ENCODE data around the gene ASB6. TPM values are rescaled to one million over a fixed set of nuclear protein-coding genes. Genes with fewer than 3 reads are reported as not detected.

Gene ASB6
- total and polyA plus RNA-seq, 7 experiments from 2014 or later, result 18.5 to 40.9 (median 28.1) TPM

GRCh38 chr9:129640871-129641749 lies 841 bp downstream of the ASB6 start:
- Mint-ChIP-seq H3K4me3 (peak overlapping the region; percentile 78 to 90 (median 86)), H3K36me3 (peaks cover 0 to 9% (median 4%) of the 10 kb centered on the region in 5 donors), H3K4me1 (peaks cover 19 to 31% (median 23%) of the 10 kb centered on the region in 7 donors), H3K27me3 (no peaks in the 10 kb centered on the region), H3K9me3 (peaks cover 0 to 2% (median 0%) of the 10 kb centered on the region in 11 donors), H3K27ac (peak overlapping the region; percentile 63 to 95 (median 82))
- POLR2A ChIA-PET, result interaction anchor here (0.8 to 4.4 kb wide), 2 partner anchors 15 to 820 kb away, joined by 3 to 24 read pairs; partner anchors contain the start of gene NTMT1
- Histone ChIP-seq H3K4me3 (ENCODE audit: low read length) (peak overlapping the region; percentile 97), H3K27ac (ENCODE audit: low read depth, low read length) (peak overlapping the region; percentile 80), H3K36me3 (ENCODE audit: control insufficient read depth in 2 of 3, insufficient read depth in 3 of 3, low read length in 3 of 3) (peaks cover 0 to 44% (median 0%) of the 10 kb centered on the region in 3 experiments), H3K4me1 (ENCODE audit: control insufficient read depth in 2 of 2, insufficient read depth in 2 of 2, low read length in 2 of 2) (peaks cover 16 to 18% of the 10 kb centered on the region in 2 donors), H3K27me3 (ENCODE audit: control insufficient read depth in 2 of 2, insufficient read depth in 2 of 2, low read length in 2 of 2) (no peaks in the 10 kb centered on the region), H3K9me3 (ENCODE audit: control insufficient read depth in 2 of 3, low read length in 3 of 3) (no peaks in the 10 kb centered on the region)
- peak; percentile 30 for ATAC-seq
- no peak for DNase-seq
- CTCF ChIA-PET, result interaction anchor here (1.6 to 2.5 kb wide), 2 partner anchors 15 to 85 kb away, joined by 5 to 7 read pairs; partner anchors contain the start of gene NTMT1
- intact Hi-C loops (cut with micrococcal nuclease), result loop anchor here in 1 of 2 donors (1.0 kb wide), 1 partner anchor 162 kb away; the partner anchor contains the start of gene TOR1B

- H3K27me3 ChIP-seq (ENCODE audit: control insufficient read depth in 2 of 2, insufficient read depth in 2 of 2, low read length in 2 of 2), result no peaks in the 10 kb centered on the region
- peak overlapping the region; percentile 78 to 90 (median 86) for H3K4me3 Mint-ChIP-seq
- CTCF ChIA-PET, result interaction anchor here (0.7 to 2.5 kb wide), 4 partner anchors 10 to 456 kb away, joined by 3 to 7 read pairs (median 3); partner anchors contain the start of gene NTMT1
- peaks cover 19 to 31% (median 23%) of the 10 kb centered on the region in 7 donors for H3K4me1 Mint-ChIP-seq
- ATAC-seq (no peak), DNase-seq (no peak)
- no peaks in the 10 kb centered on the region for H3K9me3 ChIP-seq (ENCODE audit: control insufficient read depth in 2 of 3, low read length in 3 of 3)
- peaks cover 16 to 18% of the 10 kb centered on the region in 2 donors for H3K4me1 ChIP-seq (ENCODE audit: control insufficient read depth in 2 of 2, insufficient read depth in 2 of 2, low read length in 2 of 2)
- no peaks in the 10 kb centered on the region for H3K27me3 Mint-ChIP-seq
- H3K4me3 ChIP-seq (ENCODE audit: low read length), result peak overlapping the region; percentile 97
- H3K9me3 Mint-ChIP-seq, result peaks cover 0 to 2% (median 0%) of the 10 kb centered on the region in 11 donors
- H3K27ac ChIP-seq (ENCODE audit: low read depth, low read length), result peak overlapping the region; percentile 80
- POLR2A ChIA-PET, result interaction anchor here (0.8 to 4.4 kb wide), 2 partner anchors 15 to 819 kb away, joined by 3 to 24 read pairs; partner anchors contain the start of gene NTMT1
- intact Hi-C loops (cut with micrococcal nuclease), result no loop called here
- peaks cover 3 to 52% (median 4%) of the 10 kb centered on the region in 3 experiments for H3K36me3 ChIP-seq (ENCODE audit: control insufficient read depth in 2 of 3, insufficient read depth in 3 of 3, low read length in 3 of 3)
- H3K27ac Mint-ChIP-seq, result peak overlapping the region in 8 of 9 donors; percentile 23 to 89 (median 62)
- H3K36me3 Mint-ChIP-seq, result peaks cover 0 to 9% (median 4%) of the 10 kb centered on the region in 5 donors
These were observed 1.7 kb downstream of the ASB6 start for GRCh38 chr9:129640086-129640870.

GRCh38 chr9:129639756-129640085 lies 2.2 kb downstream of the ASB6 start:
- Mint-ChIP-seq H3K27me3 (no peaks in the 10 kb centered on the region), H3K4me1 (peaks cover 19 to 31% (median 23%) of the 10 kb centered on the region in 7 donors), H3K4me3 (peak overlapping the region in 9 of 10 donors; percentile 4 to 89 (median 81)), H3K27ac (peak overlapping the region in 3 of 9 donors; percentile 23 to 67 (median 32)), H3K36me3 (peaks cover 0 to 10% (median 5%) of the 10 kb centered on the region in 5 donors), H3K9me3 (peaks cover 0 to 2% (median 0%) of the 10 kb centered on the region in 11 donors)
- H3K27me3 ChIP-seq (ENCODE audit: control insufficient read depth in 2 of 2, insufficient read depth in 2 of 2, low read length in 2 of 2), result no peaks in the 10 kb centered on the region
- ATAC-seq (no peak), DNase-seq (no peak)
- peaks cover 16 to 18% of the 10 kb centered on the region in 2 donors for H3K4me1 ChIP-seq (ENCODE audit: control insufficient read depth in 2 of 2, insufficient read depth in 2 of 2, low read length in 2 of 2)
- peak overlapping the region; percentile 80 for H3K27ac ChIP-seq (ENCODE audit: low read depth, low read length)
- ChIA-PET CTCF (interaction anchor here (0.7 to 2.5 kb wide), 5 partner anchors 10 to 455 kb away, joined by 3 to 7 read pairs (median 3); partner anchors contain the start of gene NTMT1), POLR2A (interaction anchor here (1.4 to 4.4 kb wide), 2 partner anchors 10 to 14 kb away, joined by 3 to 24 read pairs; partner anchors contain the start of gene NTMT1)
- intact Hi-C loops (cut with micrococcal nuclease), result no loop called here
- peaks cover 6 to 57% (median 10%) of the 10 kb centered on the region in 3 experiments for H3K36me3 ChIP-seq (ENCODE audit: control insufficient read depth in 2 of 3, insufficient read depth in 3 of 3, low read length in 3 of 3)
- no peak overlapping the region for H3K4me3 ChIP-seq (ENCODE audit: low read length)
- H3K9me3 ChIP-seq (ENCODE audit: control insufficient read depth in 2 of 3, low read length in 3 of 3), result no peaks in the 10 kb centered on the region

- Histone ChIP-seq H3K27me3 (ENCODE audit: control insufficient read depth in 2 of 2, insufficient read depth in 2 of 2, low read length in 2 of 2) (no peaks in the 10 kb centered on the region), H3K4me3 (ENCODE audit: low read length) (no peak overlapping the region), H3K27ac (ENCODE audit: low read depth, low read length) (no peak overlapping the region), H3K9me3 (ENCODE audit: control insufficient read depth in 2 of 3, low read length in 3 of 3) (no peaks in the 10 kb centered on the region), H3K4me1 (ENCODE audit: control insufficient read depth in 2 of 2, insufficient read depth in 2 of 2, low read length in 2 of 2) (peaks cover 16 to 18% of the 10 kb centered on the region in 2 donors), H3K36me3 (ENCODE audit: control insufficient read depth in 2 of 3, insufficient read depth in 3 of 3, low read length in 3 of 3) (peaks cover 6 to 62% (median 13%) of the 10 kb centered on the region in 3 experiments)
- H3K36me3 Mint-ChIP-seq, result peaks cover 0 to 12% (median 5%) of the 10 kb centered on the region in 5 donors
- DNase-seq (no peak), ATAC-seq (no peak)
- peak overlapping the region in 1 of 10 donors; percentile 4 for H3K4me3 Mint-ChIP-seq
- ChIA-PET POLR2A (interaction anchor here (0.6 to 4.4 kb wide), 3 partner anchors 9 to 63 kb away, joined by 3 to 24 read pairs (median 3); partner anchors contain the start of gene NTMT1), CTCF (interaction anchor here (0.7 to 2.5 kb wide), 5 partner anchors 9 to 455 kb away, joined by 3 to 7 read pairs (median 3); partner anchors contain the start of gene NTMT1)
- peaks cover 19 to 31% (median 23%) of the 10 kb centered on the region in 7 donors for H3K4me1 Mint-ChIP-seq
- peaks cover 0 to 2% (median 0%) of the 10 kb centered on the region in 11 donors for H3K9me3 Mint-ChIP-seq
- intact Hi-C loops (cut with micrococcal nuclease), result no loop called here
- H3K27me3 Mint-ChIP-seq, result no peaks in the 10 kb centered on the region
- H3K27ac Mint-ChIP-seq, result no peak overlapping the region
These were observed 2.8 kb downstream of the ASB6 start for GRCh38 chr9:129639034-129639630.

GRCh38 chr9:129637673-129638439 lies 4.1 kb downstream of the ASB6 start:
- Mint-ChIP-seq H3K27me3 (no peaks in the 10 kb centered on the region), H3K9me3 (peaks cover 0 to 2% (median 0%) of the 10 kb centered on the region in 11 donors), H3K4me1 (peaks cover 19 to 31% (median 23%) of the 10 kb centered on the region in 7 donors), H3K36me3 (peaks cover 0 to 12% (median 5%) of the 10 kb centered on the region in 5 donors), H3K27ac (peak overlapping the region in 7 of 9 donors; percentile 25 to 75 (median 63)), H3K4me3 (peak overlapping the region in 4 of 10 donors; percentile 38 to 86 (median 52))
- ChIA-PET CTCF (interaction anchor here (0.7 to 1.4 kb wide), 4 partner anchors 14 to 873 kb away, joined by 3 to 6 read pairs (median 3); no protein-coding TSS in a partner anchor), POLR2A (interaction anchor here (0.6 to 1.5 kb wide), 2 partner anchors 10 to 302 kb away, joined by 4 to 8 read pairs; no protein-coding TSS in a partner anchor)
- intact Hi-C loops (cut with micrococcal nuclease), result no loop called here
- no peaks in the 10 kb centered on the region for H3K27me3 ChIP-seq (ENCODE audit: control insufficient read depth in 2 of 2, insufficient read depth in 2 of 2, low read length in 2 of 2)
- no peak overlapping the region for H3K4me3 ChIP-seq (ENCODE audit: low read length)
- DNase-seq, result no peak
- H3K9me3 ChIP-seq (ENCODE audit: control insufficient read depth in 2 of 3, low read length in 3 of 3), result no peaks in the 10 kb centered on the region
- ATAC-seq, result no peak
- H3K36me3 ChIP-seq (ENCODE audit: control insufficient read depth in 2 of 3, insufficient read depth in 3 of 3, low read length in 3 of 3), result peaks cover 6 to 75% (median 13%) of the 10 kb centered on the region in 3 experiments
- H3K4me1 ChIP-seq (ENCODE audit: control insufficient read depth in 2 of 2, insufficient read depth in 2 of 2, low read length in 2 of 2), result peaks cover 16 to 18% of the 10 kb centered on the region in 2 donors
- no peak overlapping the region for H3K27ac ChIP-seq (ENCODE audit: low read depth, low read length)

All from naive thymus-derived CD4-positive, alpha-beta T cell (primary cell).